ENCODE measurements around the gene EMCN. TPM values are rescaled to one million over a fixed set of nuclear protein-coding genes. Genes with fewer than 3 reads are reported as not detected.
"Not testable (repeated sequence)": the region's sequence is repeated elsewhere in the genome, so short reads cannot be mapped to it uniquely, and the experiment has no call there.

Gene EMCN
- total and polyA plus RNA-seq, 10 donors = 0.50 to 4.4 (median 3.0) TPM

- Histone ChIP-seq H3K4me1 (no peaks in the 10 kb centered on the region), H3K4me3 (no peak overlapping the region), H3K9me3 (no peaks in the 10 kb centered on the region), H3K27me3 (replicated peaks in 1 of 7) (no peaks in the 10 kb centered on the region), H3K27ac (no peak overlapping the region), H3K36me3 (no peaks in the 10 kb centered on the region)
- intact Hi-C loops (cut with DNase I; ENCODE audit: low total_unique reads) = no loop called here
- WGBS, 5 donors = 54 to 84% (median 71%) methylated on average over 1 of the region's 1 CpG
- TF ChIP-seq POLR2AphosphoS5 (IDR thresholded peaks at IDR 0.05) (no peak), POLR2A (IDR thresholded peaks at IDR 0.05) (no peak)
- TF ChIP-seq, protein P1, sequence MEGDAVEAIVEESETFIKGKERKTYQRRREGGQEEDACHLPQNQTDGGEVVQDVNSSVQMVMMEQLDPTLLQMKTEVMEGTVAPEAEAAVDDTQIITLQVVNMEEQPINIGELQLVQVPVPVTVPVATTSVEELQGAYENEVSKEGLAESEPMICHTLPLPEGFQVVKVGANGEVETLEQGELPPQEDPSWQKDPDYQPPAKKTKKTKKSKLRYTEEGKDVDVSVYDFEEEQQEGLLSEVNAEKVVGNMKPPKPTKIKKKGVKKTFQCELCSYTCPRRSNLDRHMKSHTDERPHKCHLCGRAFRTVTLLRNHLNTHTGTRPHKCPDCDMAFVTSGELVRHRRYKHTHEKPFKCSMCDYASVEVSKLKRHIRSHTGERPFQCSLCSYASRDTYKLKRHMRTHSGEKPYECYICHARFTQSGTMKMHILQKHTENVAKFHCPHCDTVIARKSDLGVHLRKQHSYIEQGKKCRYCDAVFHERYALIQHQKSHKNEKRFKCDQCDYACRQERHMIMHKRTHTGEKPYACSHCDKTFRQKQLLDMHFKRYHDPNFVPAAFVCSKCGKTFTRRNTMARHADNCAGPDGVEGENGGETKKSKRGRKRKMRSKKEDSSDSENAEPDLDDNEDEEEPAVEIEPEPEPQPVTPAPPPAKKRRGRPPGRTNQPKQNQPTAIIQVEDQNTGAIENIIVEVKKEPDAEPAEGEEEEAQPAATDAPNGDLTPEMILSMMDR (IDR thresholded peaks at IDR 0.05 in 8 of 11, conservative IDR thresholded peaks at IDR 0.05 in 3 of 11) = no peak
- DNase-seq = no peak
Measured at GRCh38 chr4:100386270-100386669, 131.6 kb downstream of the EMCN start.

DNA sequence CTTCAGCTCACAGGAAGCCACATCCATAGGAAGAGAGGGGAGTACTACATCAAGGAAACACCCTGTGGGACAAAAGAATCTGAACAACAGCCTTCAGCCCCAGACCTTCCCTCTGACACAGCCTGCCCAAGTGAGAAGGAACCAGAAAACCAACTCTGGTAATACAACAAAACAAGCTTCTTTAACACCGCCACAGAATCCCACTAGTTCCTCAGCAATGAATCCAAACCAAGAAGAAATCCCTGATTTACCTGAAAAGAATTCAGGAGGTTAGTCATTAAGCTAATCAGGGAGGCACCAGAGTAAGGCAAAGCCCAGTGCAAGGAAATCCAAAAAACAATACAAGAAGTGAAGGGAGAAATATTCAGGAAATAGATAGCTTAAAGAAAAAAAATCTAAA lies 137.4 kb downstream of the EMCN start:
- H3K9me3 ChIP-seq; intact Hi-C loops (cut with DNase I; ENCODE audit: low total_unique reads); H3K27ac ChIP-seq; H3K4me3 ChIP-seq; H3K4me1 ChIP-seq; H3K27me3 ChIP-seq (replicated peaks in 1 of 7); H3K36me3 ChIP-seq; DNase-seq: not testable (repeated sequence)
- 88 to 100% (median 92%) methylated on average over 1 of the region's 1 CpG for WGBS, 5 donors

DNA sequence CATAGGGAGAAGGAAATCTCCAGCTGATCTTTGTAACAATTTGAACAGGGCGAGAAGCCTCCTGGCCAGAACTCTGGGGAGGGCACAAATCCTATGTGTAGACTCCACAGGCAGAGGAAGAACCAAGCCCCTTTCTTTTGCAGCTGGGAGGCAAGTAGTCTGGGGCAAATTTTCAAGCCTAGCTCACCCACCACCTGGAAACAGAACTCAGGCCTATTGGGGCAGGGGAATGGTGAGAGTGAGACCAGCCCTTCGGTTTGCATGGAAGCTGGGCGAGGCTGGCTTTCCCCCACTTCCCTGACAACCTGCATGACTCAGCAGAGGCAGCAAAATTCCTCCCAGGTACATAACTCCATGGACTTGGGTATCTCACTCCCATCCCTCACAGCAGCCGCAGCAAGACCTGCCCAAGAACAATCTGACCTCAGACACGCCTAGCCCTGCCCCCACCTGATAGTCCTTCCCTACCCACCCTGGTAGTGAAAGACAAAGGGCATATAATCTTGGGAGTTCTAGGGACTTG lies 138.2 kb downstream of the EMCN start:
- no peak overlapping the region for H3K4me3 ChIP-seq
- H3K27ac ChIP-seq = no peak overlapping the region
- DNase-seq = no peak
- 85 to 93% (median 90%) methylated on average over 5 of the region's 5 CpGs for WGBS, 5 donors
- intact Hi-C loops (cut with DNase I; ENCODE audit: low total_unique reads) = no loop called here
- no peak for TF ChIP-seq POLR2AphosphoS5 (IDR thresholded peaks at IDR 0.05)
- TF ChIP-seq POLR2A (IDR thresholded peaks at IDR 0.05) = no peak
- TF ChIP-seq, protein P1 (IDR thresholded peaks at IDR 0.05 in 8 of 11, conservative IDR thresholded peaks at IDR 0.05 in 3 of 11) = no peak
- H3K9me3 ChIP-seq = no peaks in the 10 kb centered on the region
- H3K36me3 ChIP-seq = no peaks in the 10 kb centered on the region
- H3K4me1 ChIP-seq = no peaks in the 10 kb centered on the region
- no peaks in the 10 kb centered on the region for H3K27me3 ChIP-seq (replicated peaks in 1 of 7)

DNA sequence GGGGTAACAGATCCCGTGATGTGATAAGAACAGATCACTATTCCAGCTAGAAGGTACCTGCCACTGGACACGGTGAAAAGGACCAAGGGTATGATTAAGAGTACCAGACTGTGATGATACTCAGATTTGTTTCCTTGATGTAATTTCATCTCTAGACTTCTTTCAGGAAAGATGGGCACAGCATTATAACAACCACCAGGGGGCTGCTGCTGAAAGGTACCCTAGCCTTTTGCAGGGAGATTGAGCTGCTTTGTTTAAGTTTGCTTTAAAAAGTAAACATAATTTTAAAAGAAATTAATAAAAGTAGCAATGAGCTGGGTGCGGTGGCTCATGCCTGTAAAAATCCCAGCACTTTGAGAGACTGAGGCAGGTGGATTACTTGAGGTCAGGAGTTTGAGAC lies 145.4 kb downstream of the EMCN start:
- no peak for TF ChIP-seq POLR2A (IDR thresholded peaks at IDR 0.05)
- TF ChIP-seq, protein P1 (IDR thresholded peaks at IDR 0.05 in 8 of 11, conservative IDR thresholded peaks at IDR 0.05 in 3 of 11) = peak in 3 of 11 experiments; percentile 16 to 27 (median 21)
- TF ChIP-seq POLR2AphosphoS5 (IDR thresholded peaks at IDR 0.05) = no peak
- H3K27ac ChIP-seq = no peak overlapping the region
- no peak for DNase-seq
- H3K4me1 ChIP-seq = no peaks in the 10 kb centered on the region
- H3K36me3 ChIP-seq = no peaks in the 10 kb centered on the region
- intact Hi-C loops (cut with DNase I; ENCODE audit: low total_unique reads) = no loop called here
- no peaks in the 10 kb centered on the region for H3K27me3 ChIP-seq (replicated peaks in 1 of 7)
- H3K9me3 ChIP-seq = no peaks in the 10 kb centered on the region
- no peak overlapping the region for H3K4me3 ChIP-seq
- 84 to 94% (median 89%) methylated on average over 3 of the region's 3 CpGs for WGBS, 5 donors

GRCh38 chr4:100369871-100370270 lies 148.0 kb downstream of the EMCN start:
- no peak for TF ChIP-seq POLR2AphosphoS5 (IDR thresholded peaks at IDR 0.05)
- no peak for TF ChIP-seq POLR2A (IDR thresholded peaks at IDR 0.05)
- TF ChIP-seq, protein P1 (IDR thresholded peaks at IDR 0.05 in 8 of 11, conservative IDR thresholded peaks at IDR 0.05 in 3 of 11) = no peak
- 72 to 81% (median 75%) methylated on average over 2 of the region's 2 CpGs for WGBS, 5 donors
- Histone ChIP-seq H3K27me3 (replicated peaks in 1 of 7) (no peaks in the 10 kb centered on the region), H3K4me1 (no peaks in the 10 kb centered on the region), H3K9me3 (no peaks in the 10 kb centered on the region), H3K27ac (no peak overlapping the region), H3K4me3 (no peak overlapping the region), H3K36me3 (no peaks in the 10 kb centered on the region)
- no peak for DNase-seq
- intact Hi-C loops (cut with DNase I; ENCODE audit: low total_unique reads) = no loop called here

All from spleen (tissue), 11 donors.